ENCODE measurements around the gene TTC28. TPM values are rescaled to one million over a fixed set of nuclear protein-coding genes. Genes with fewer than 3 reads are reported as not detected.

The TTC28 gene
- total RNA-seq, 2 donors from 2014 or later = 29.2 to 74.6 TPM

- intact Hi-C loops (cut with DNase I) = no loop called here
- TF ChIP-seq POLR2AphosphoS5 (IDR thresholded peaks at IDR 0.05) (peak; percentile 44), CTCF (IDR thresholded peaks at IDR 0.05) (no peak), POLR2A (IDR thresholded peaks at IDR 0.05) (no peak)
- Histone ChIP-seq H3K4me3 (no peak overlapping the region), H3K27me3 (replicated peaks; ENCODE audit: insufficient read depth) (no peaks in the 10 kb centered on the region), H3K36me3 (no peaks in the 10 kb centered on the region), H3K9me3 (no peaks in the 10 kb centered on the region), H3K27ac (peak overlapping the region in 1 of 2 donors; percentile 42), H3K4me1 (replicated peaks) (no peaks in the 10 kb centered on the region)
- peak; percentile 56 for DNase-seq (ENCODE audit: low spot score)
- WGBS = 65% methylated on average over 7 of the region's 7 CpGs
Observed at GRCh38 chr22:28012832-28013460, 666.7 kb downstream of the TTC28 start.

DNA sequence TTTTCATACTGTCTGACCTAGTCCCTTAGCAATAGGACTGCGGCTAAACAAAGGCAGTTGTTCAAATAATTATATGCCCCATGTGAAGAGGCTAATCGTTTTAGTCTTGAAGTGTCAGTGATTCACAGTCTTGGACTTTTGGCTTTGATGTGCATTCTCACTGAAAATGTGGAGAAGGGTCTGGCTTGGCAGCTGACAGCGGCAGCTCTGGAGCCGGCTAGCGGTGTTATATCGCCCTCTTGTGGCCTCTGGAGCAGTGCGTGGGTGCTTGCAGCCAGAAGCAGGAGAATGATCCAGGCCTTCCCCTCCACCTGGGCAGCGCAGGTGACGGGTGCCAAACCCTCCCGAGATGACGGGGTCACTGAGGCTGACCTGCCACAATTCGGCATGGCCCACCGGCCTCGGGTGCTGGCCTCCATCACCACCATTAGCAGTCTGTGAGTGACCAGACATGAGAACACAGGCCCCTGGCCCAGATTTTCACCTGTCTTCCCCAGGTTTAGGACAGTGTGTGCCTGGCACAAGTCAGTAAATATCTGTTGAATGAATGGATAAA is 670.3 kb downstream of the TTC28 start:
- no peaks in the 10 kb centered on the region for H3K4me1 ChIP-seq (replicated peaks)
- no peaks in the 10 kb centered on the region for H3K9me3 ChIP-seq
- H3K27ac ChIP-seq = no peak overlapping the region
- DNase-seq (ENCODE audit: low spot score) = peak; percentile 70
- no peaks in the 10 kb centered on the region for H3K27me3 ChIP-seq (replicated peaks; ENCODE audit: insufficient read depth)
- H3K4me3 ChIP-seq = no peak overlapping the region
- intact Hi-C loops (cut with DNase I) = loop anchor here (2.0 to 5.0 kb wide), 2 partner anchors 123 to 1252 kb away; no protein-coding TSS in a partner anchor
- no peaks in the 10 kb centered on the region for H3K36me3 ChIP-seq
- 4% methylated on average over 14 of the region's 14 CpGs for WGBS
- peak; percentile 72 to 92 (median 89) for TF ChIP-seq CTCF (IDR thresholded peaks at IDR 0.05)
- TF ChIP-seq POLR2AphosphoS5 (IDR thresholded peaks at IDR 0.05) = peak; percentile 11
- TF ChIP-seq POLR2A (IDR thresholded peaks at IDR 0.05) = no peak

GRCh38 chr22:28008649-28009048 is 671.0 kb downstream of the TTC28 start:
- 90% methylated on average over 5 of the region's 5 CpGs for WGBS
- H3K27me3 ChIP-seq (replicated peaks; ENCODE audit: insufficient read depth) = no peaks in the 10 kb centered on the region
- H3K4me3 ChIP-seq = no peak overlapping the region
- H3K27ac ChIP-seq = no peak overlapping the region
- TF ChIP-seq POLR2A (IDR thresholded peaks at IDR 0.05) (no peak), CTCF (IDR thresholded peaks at IDR 0.05) (no peak), POLR2AphosphoS5 (IDR thresholded peaks at IDR 0.05) (no peak)
- H3K4me1 ChIP-seq (replicated peaks) = no peaks in the 10 kb centered on the region
- DNase-seq (ENCODE audit: low spot score) = no peak
- intact Hi-C loops (cut with DNase I) = loop anchor here (2.0 to 5.0 kb wide), 2 partner anchors 122 to 1251 kb away; no protein-coding TSS in a partner anchor
- no peaks in the 10 kb centered on the region for H3K36me3 ChIP-seq
- H3K9me3 ChIP-seq = no peaks in the 10 kb centered on the region

DNA sequence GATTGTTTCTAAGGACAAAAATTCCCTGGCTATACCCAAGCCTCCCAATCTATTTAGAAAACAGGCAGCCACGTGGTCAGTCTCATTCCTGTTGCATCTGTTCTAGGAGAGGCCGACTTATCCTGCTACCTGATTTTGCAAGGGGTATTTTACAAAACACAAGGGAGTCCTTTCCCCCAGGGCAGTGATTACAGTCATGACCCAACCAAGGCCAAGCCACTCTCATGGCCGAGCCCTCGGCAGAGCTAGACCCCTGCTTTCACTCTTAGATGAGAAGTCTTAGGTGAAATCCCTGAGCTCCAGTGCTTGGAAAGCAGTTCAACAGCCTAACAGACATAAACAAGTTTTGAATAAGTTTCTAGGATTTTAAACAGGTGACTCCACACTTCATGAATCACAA is 671.6 kb downstream of the TTC28 start:
- no peak for TF ChIP-seq POLR2A (IDR thresholded peaks at IDR 0.05)
- no peak for TF ChIP-seq CTCF (IDR thresholded peaks at IDR 0.05)
- TF ChIP-seq POLR2AphosphoS5 (IDR thresholded peaks at IDR 0.05) = no peak
- 86% methylated on average over 4 of the region's 4 CpGs for WGBS
- no peak overlapping the region for H3K4me3 ChIP-seq
- H3K27me3 ChIP-seq (replicated peaks; ENCODE audit: insufficient read depth) = no peaks in the 10 kb centered on the region
- H3K27ac ChIP-seq = no peak overlapping the region
- intact Hi-C loops (cut with DNase I) = loop anchor here (2.0 to 5.0 kb wide), 2 partner anchors 121 to 1251 kb away; no protein-coding TSS in a partner anchor
- no peak for DNase-seq (ENCODE audit: low spot score)
- no peaks in the 10 kb centered on the region for H3K4me1 ChIP-seq (replicated peaks)
- no peaks in the 10 kb centered on the region for H3K9me3 ChIP-seq
- no peaks in the 10 kb centered on the region for H3K36me3 ChIP-seq

DNA sequence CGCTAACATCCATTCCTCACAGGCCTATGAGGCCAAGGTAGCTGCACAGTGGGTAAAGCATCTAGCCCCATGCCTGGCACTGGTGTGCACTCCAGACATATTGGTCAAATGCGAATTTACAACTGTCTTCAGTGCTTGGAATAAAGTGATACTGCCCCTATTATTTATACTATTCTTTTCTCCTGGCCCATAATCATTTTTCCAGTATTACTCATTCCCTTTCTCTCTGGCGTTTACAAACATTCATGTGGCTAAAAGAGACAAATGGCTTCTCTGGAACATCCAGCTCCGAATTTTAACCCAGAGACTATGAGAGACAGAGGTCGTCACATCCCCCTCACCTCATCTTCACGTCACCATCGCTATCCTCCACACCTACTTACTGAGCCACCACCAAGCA is 673.4 kb downstream of the TTC28 start:
- Histone ChIP-seq H3K4me1 (replicated peaks) (no peaks in the 10 kb centered on the region), H3K36me3 (no peaks in the 10 kb centered on the region), H3K27me3 (replicated peaks; ENCODE audit: insufficient read depth) (no peaks in the 10 kb centered on the region), H3K27ac (no peak overlapping the region), H3K4me3 (no peak overlapping the region), H3K9me3 (no peaks in the 10 kb centered on the region)
- DNase-seq (ENCODE audit: low spot score) = no peak
- intact Hi-C loops (cut with DNase I) = loop anchor here (5.0 kb wide), 1 partner anchor 1249 kb away; no protein-coding TSS in a partner anchor
- TF ChIP-seq POLR2A (IDR thresholded peaks at IDR 0.05) (no peak), CTCF (IDR thresholded peaks at IDR 0.05) (no peak), POLR2AphosphoS5 (IDR thresholded peaks at IDR 0.05) (no peak)
- 82% methylated on average over 7 of the region's 7 CpGs for WGBS
